H9 (cell line): ENCODE data around the gene SQSTM1. TPM values are rescaled to one million over a fixed set of nuclear protein-coding genes. Genes with fewer than 3 reads are reported as not detected.

Experiments used
- DNase-seq: peaks from one replicate; pipeline ENCODE4 v3.0.0-alpha.2; 2017
- H2AFZ ChIP-seq: one replicate; pipeline ENCODE4 v1.6.1; 2013; ENCODE audit warnings: mild to moderate bottlenecking, low read length, control low read depth, moderate library complexity
- H2AK5ac ChIP-seq: 2 replicates; pipeline ENCODE4 v1.6.1; 2013; ENCODE audit warnings: low read length, control low read depth, mixed read lengths; ENCODE audit not compliant: insufficient read length
- H2BK120ac ChIP-seq: one replicate; pipeline ENCODE4 v1.6.1; 2013; ENCODE audit warnings: low read depth, mild to moderate bottlenecking, low read length, control low read depth, inconsistent platforms; ENCODE audit not compliant: poor library complexity, severe bottlenecking
- H2BK12ac ChIP-seq: 2 replicates; pipeline ENCODE4 v1.6.1; 2013; ENCODE audit warnings: low read length, control low read depth, mixed read lengths, low read depth; ENCODE audit not compliant: insufficient read length
- H2BK15ac ChIP-seq: 2 replicates; pipeline ENCODE4 v1.6.1; 2013; ENCODE audit warnings: low read depth, low read length, control low read depth
- H2BK20ac ChIP-seq: one replicate; pipeline ENCODE4 v1.6.1; 2013; ENCODE audit warnings: low read depth, mild to moderate bottlenecking, low read length, control low read depth, inconsistent platforms; ENCODE audit not compliant: poor library complexity, severe bottlenecking
- H2BK5ac ChIP-seq: 2 replicates; pipeline ENCODE4 v1.6.1; 2013; ENCODE audit warnings: low read length, control low read depth, mixed read lengths; ENCODE audit not compliant: insufficient read length
- H3K14ac ChIP-seq: 2 replicates; pipeline ENCODE4 v1.6.1; 2013; ENCODE audit warnings: low read length, control low read depth; ENCODE audit not compliant: insufficient read depth
- H3K18ac ChIP-seq: 2 replicates; pipeline ENCODE4 v1.6.1; 2013; ENCODE audit warnings: low read depth, mild to moderate bottlenecking, mixed read lengths, low read length, control low read depth; ENCODE audit not compliant: insufficient read length
- H3K23ac ChIP-seq: 2 replicates; pipeline ENCODE4 v1.6.1; 2013; ENCODE audit warnings: low read length, control low read depth, mixed read lengths, low read depth; ENCODE audit not compliant: insufficient read length
- H3K23me2 ChIP-seq: 2 replicates; pipeline ENCODE4 v1.6.1; 2013; ENCODE audit warnings: low read depth, mild to moderate bottlenecking, mixed read lengths, low read length, control low read depth; ENCODE audit not compliant: insufficient read length, poor library complexity, severe bottlenecking
- H3K27ac ChIP-seq: 2 replicates; pipeline ENCODE4 v1.5.1; 2013; ENCODE audit warnings: low read length, control low read depth, mixed read lengths, low read depth; ENCODE audit not compliant: insufficient read length
- H3K27me3 ChIP-seq: 2 replicates; pipeline ENCODE4 v1.6.1; 2013; ENCODE audit warnings: low read length, control low read depth, inconsistent platforms; ENCODE audit not compliant: insufficient read depth
- H3K4ac ChIP-seq: 2 replicates; pipeline ENCODE4 v1.6.1; 2013; ENCODE audit warnings: low read depth, mild to moderate bottlenecking, control low read depth, inconsistent platforms, low read length, moderate library complexity
- H3K4me1 ChIP-seq: 2 replicates; pipeline ENCODE4 v1.6.1; 2013; ENCODE audit warnings: low read length, control low read depth, inconsistent platforms; ENCODE audit not compliant: insufficient read depth
- H3K4me2 ChIP-seq: 2 replicates; pipeline ENCODE4 v1.6.1; 2013; ENCODE audit warnings: low read length, control low read depth, mixed read lengths; ENCODE audit not compliant: insufficient read length, insufficient read depth
- H3K56ac ChIP-seq: 2 replicates; pipeline ENCODE4 v1.6.1; 2013; ENCODE audit warnings: low read depth, mild to moderate bottlenecking, mixed read lengths, low read length, control low read depth; ENCODE audit not compliant: insufficient read length
- H3K79me1 ChIP-seq: 2 replicates; pipeline ENCODE4 v1.6.1; 2013; ENCODE audit warnings: low read depth, mild to moderate bottlenecking, moderate library complexity, low read length, control low read depth, inconsistent platforms; ENCODE audit not compliant: insufficient read depth, poor library complexity, severe bottlenecking
- H3K79me2 ChIP-seq: 2 replicates; pipeline ENCODE4 v1.6.1; 2013; ENCODE audit warnings: low read length, control low read depth, inconsistent platforms; ENCODE audit not compliant: insufficient read depth
- H3K9ac ChIP-seq: 2 replicates; pipeline ENCODE4 v1.6.1; 2013; ENCODE audit warnings: low read length, control low read depth, mixed read lengths; ENCODE audit not compliant: insufficient read length; ENCODE audit errors: extremely low read depth
- H3K9me3 ChIP-seq: one replicate; pipeline ENCODE4 v1.6.1; 2013; ENCODE audit warnings: low read depth, low read length, inconsistent platforms; ENCODE audit not compliant: control insufficient read depth
- H3T11ph ChIP-seq: one replicate; pipeline ENCODE4 v1.6.1; 2013; ENCODE audit warnings: mild to moderate bottlenecking, low read length, control low read depth, inconsistent platforms
- H4K20me1 ChIP-seq: one replicate; pipeline ENCODE4 v1.6.1; 2013; ENCODE audit not compliant: control insufficient read depth, insufficient read length, insufficient read depth
- H4K5ac ChIP-seq: 2 replicates; pipeline ENCODE4 v1.6.1; 2013; ENCODE audit warnings: low read depth, mild to moderate bottlenecking, mixed read lengths, low read length, control low read depth; ENCODE audit not compliant: insufficient read length
- H4K8ac ChIP-seq: replicated peaks from 2 replicates; pipeline ENCODE4 v1.6.1; 2013; ENCODE audit warnings: low read length, control low read depth, mixed read lengths, low read depth; ENCODE audit not compliant: insufficient read length
- H4K91ac ChIP-seq: 2 replicates; pipeline ENCODE4 v1.6.1; 2013; ENCODE audit warnings: low read depth, mild to moderate bottlenecking, moderate library complexity, mixed read lengths, low read length, control low read depth; ENCODE audit not compliant: insufficient read length
- H3K27ac Mint-ChIP-seq, 3 experiments: 2 replicates in 2 of 3; 3 replicates in 1 of 3; pipeline ENCODE4 v1.8.0; 2020 to 2021; ENCODE audit warnings: mixed read lengths in 3 of 3, mild to moderate bottlenecking in 1 of 3, moderate library complexity in 1 of 3
- H3K27me3 Mint-ChIP-seq: 2 replicates; pipeline ENCODE4 v1.8.0; 2021; ENCODE audit warnings: low read depth, mild to moderate bottlenecking, moderate library complexity, mixed read lengths
- H3K36me3 Mint-ChIP-seq, 3 experiments: 2 replicates in 2 of 3; 3 replicates in 1 of 3; pipeline ENCODE4 v1.8.0; 2020 to 2021; ENCODE audit warnings: low read depth in 3 of 3, mixed read lengths in 3 of 3; ENCODE audit not compliant: insufficient read depth in 1 of 3
- H3K4me1 Mint-ChIP-seq, 2 experiments: 2 replicates each; pipeline ENCODE4 v1.8.0; 2020; ENCODE audit warnings: mixed read lengths in 2 of 2
- H3K4me3 Mint-ChIP-seq, 2 experiments: 2 replicates in 1 of 2; 3 replicates in 1 of 2; pipeline ENCODE4 v1.8.0; 2020 to 2021; ENCODE audit warnings: mild to moderate bottlenecking in 2 of 2, mixed read lengths in 2 of 2, moderate library complexity in 1 of 2
- H3K9me3 Mint-ChIP-seq, 2 experiments: 2 replicates in 1 of 2; 3 replicates in 1 of 2; pipeline ENCODE4 v1.8.0; 2020; ENCODE audit warnings: mild to moderate bottlenecking in 2 of 2, mixed read lengths in 2 of 2, moderate library complexity in 1 of 2
- CTCF ChIP-seq: fragments of 200-600 bp; sonication (generic); conservative IDR thresholded peaks from 3 replicates; pipeline ENCODE4 v1.8.0; 2021; ENCODE audit warnings: antibody characterized with exemption, mild to moderate bottlenecking
- WGBS: extraction: QIAGEN DNeasy Blood & Tissue Kit; methylation state at CpG from one replicate; pipeline ENCODE4 v1.1.7; 2013; ENCODE audit warnings: missing lambda C conversion rate, low lambda C conversion rate, mixed read lengths; ENCODE audit not compliant: insufficient read length; ENCODE audit errors: extremely low coverage; 5-methylcytosine and 5-hydroxymethylcytosine counted together
- total RNA-seq: library from RNA; stranded (reverse); gene quantifications from 2 replicates; pipeline ENCODE4 v1.2.1, GENCODE V29; 2021

SQSTM1 gene
- total RNA-seq, 1 experiment from 2014 or later, result 144 TPM

DNA sequence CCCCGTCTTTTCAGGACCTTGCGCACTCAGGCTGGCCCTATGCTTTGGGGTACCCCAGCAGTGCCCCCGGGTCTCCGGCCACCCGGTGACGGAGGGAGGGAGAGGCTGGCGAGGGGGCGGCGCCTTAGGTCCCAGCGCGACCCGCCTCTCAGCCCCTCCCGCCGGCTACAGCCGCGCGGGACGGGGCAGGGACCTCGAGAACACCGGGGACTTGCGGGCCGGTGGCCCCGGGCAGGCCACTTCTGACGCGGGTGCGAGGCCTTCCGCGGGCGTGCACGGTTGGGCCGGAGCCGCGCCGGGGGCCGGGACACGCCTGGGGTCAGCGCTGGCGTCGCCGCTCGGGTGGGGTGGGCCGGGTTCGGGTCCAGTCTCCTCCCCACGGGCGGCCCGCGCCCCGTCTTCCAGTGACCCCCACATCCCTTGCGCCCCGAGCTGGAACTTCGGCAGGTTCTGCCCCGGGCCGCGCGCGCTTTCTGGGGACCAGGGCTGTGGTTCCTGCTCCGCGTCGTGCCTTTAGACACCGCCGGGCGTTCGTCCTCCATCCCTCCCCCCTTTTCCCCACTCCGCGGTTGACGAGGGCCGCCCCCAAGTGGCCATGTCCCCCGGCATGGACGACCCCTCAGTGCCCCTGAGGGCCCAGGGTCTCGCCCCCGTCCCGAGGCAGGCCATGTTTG is 3.8 kb upstream of the SQSTM1 start:
- H2AFZ ChIP-seq, result no peak overlapping the region
- H4K8ac ChIP-seq, result no peak overlapping the region
- H3K36me3 Mint-ChIP-seq, result peaks cover 5 to 29% (median 17%) of the 10 kb centered on the region in 3 experiments
- H3K27me3 ChIP-seq, result no peaks in the 10 kb centered on the region
- no peak overlapping the region for H3K27ac Mint-ChIP-seq
- no peak overlapping the region for H3T11ph ChIP-seq
- no peak overlapping the region for H4K91ac ChIP-seq
- peak overlapping the region; percentile 19 for H3K4me2 ChIP-seq
- peaks cover 16% of the 10 kb centered on the region for H3K23me2 ChIP-seq
- peaks cover 13% of the 10 kb centered on the region for H3K27me3 Mint-ChIP-seq
- H4K20me1 ChIP-seq, result no peaks in the 10 kb centered on the region
- peaks cover 36% of the 10 kb centered on the region in 2 experiments for H3K4me1 Mint-ChIP-seq
- H4K5ac ChIP-seq, result no peak overlapping the region
- H3K4ac ChIP-seq, result no peak overlapping the region
- no peaks in the 10 kb centered on the region; the same call in 1 of the 2 replicates for H3K4me1 ChIP-seq
- no peak overlapping the region for H2BK20ac ChIP-seq
- H3K4me3 Mint-ChIP-seq, result peak overlapping the region; percentile 46 to 77
- H3K14ac ChIP-seq, result peak overlapping the region; percentile 27; the same call in 1 of the 2 replicates
- H3K9ac ChIP-seq, result no peak overlapping the region
- no peak overlapping the region for H2BK12ac ChIP-seq
- H3K23ac ChIP-seq, result no peak overlapping the region
- no peak overlapping the region for H2BK5ac ChIP-seq
- no peak overlapping the region for H2BK120ac ChIP-seq
- no peak overlapping the region for H3K56ac ChIP-seq
- H3K9me3 ChIP-seq, result no peaks in the 10 kb centered on the region
- no CpG with 5 or more reads among the region's 72 CpGs for WGBS
- H3K79me2 ChIP-seq, result peaks cover 2% of the 10 kb centered on the region; the same call in 1 of the 2 replicates
- no peak overlapping the region for H2BK15ac ChIP-seq
- no peak overlapping the region for H2AK5ac ChIP-seq
- TF ChIP-seq CTCF, result no peak
- H3K9me3 Mint-ChIP-seq, result no peaks in the 10 kb centered on the region; a peak in 2 of 5 replicates
- H3K18ac ChIP-seq, result no peak overlapping the region
- peaks cover 1% of the 10 kb centered on the region for H3K79me1 ChIP-seq
- no peak overlapping the region for H3K27ac ChIP-seq
- DNase-seq, result no peak
